Nephron (organoid): ENCODE results near the gene SPHKAP.
A peak's percentile ranks its signal among the peaks of the same experiment; 100 is the strongest.

Experiments used
- H3K27ac Mint-ChIP-seq, 3 experiments: 2 replicates each; pipeline ENCODE4 v1.8.0; 2020; ENCODE audit warnings: mixed read lengths in 3 of 3, mild to moderate bottlenecking in 2 of 3, moderate library complexity in 1 of 3
- H3K27me3 Mint-ChIP-seq: 2 replicates; pipeline ENCODE4 v1.8.0; 2021; ENCODE audit warnings: low read depth, mild to moderate bottlenecking, moderate library complexity, mixed read lengths
- H3K36me3 Mint-ChIP-seq: 2 replicates; pipeline ENCODE4 v1.8.0; 2020; ENCODE audit warnings: low read depth, mixed read lengths
- H3K4me1 Mint-ChIP-seq: 2 replicates; pipeline ENCODE4 v1.8.0; 2020; ENCODE audit warnings: mixed read lengths
- H3K4me3 Mint-ChIP-seq, 3 experiments: 2 replicates each; pipeline ENCODE4 v1.8.0; 2020; ENCODE audit warnings: mild to moderate bottlenecking in 3 of 3, mixed read lengths in 3 of 3, moderate library complexity in 2 of 3
- H3K9me3 Mint-ChIP-seq: 2 replicates; pipeline ENCODE4 v1.8.0; 2020; ENCODE audit warnings: mixed read lengths
- TF ChIP-seq, protein P1 (sequence below), 3 experiments: fragments of 200-600 bp; sonication (generic); IDR thresholded peaks; one replicate each; pipeline ENCODE4 v1.5.0; 2021; ENCODE audit warnings: antibody characterized with exemption in 3 of 3; ENCODE audit not compliant: unreplicated experiment in 3 of 3

The SPHKAP gene

DNA sequence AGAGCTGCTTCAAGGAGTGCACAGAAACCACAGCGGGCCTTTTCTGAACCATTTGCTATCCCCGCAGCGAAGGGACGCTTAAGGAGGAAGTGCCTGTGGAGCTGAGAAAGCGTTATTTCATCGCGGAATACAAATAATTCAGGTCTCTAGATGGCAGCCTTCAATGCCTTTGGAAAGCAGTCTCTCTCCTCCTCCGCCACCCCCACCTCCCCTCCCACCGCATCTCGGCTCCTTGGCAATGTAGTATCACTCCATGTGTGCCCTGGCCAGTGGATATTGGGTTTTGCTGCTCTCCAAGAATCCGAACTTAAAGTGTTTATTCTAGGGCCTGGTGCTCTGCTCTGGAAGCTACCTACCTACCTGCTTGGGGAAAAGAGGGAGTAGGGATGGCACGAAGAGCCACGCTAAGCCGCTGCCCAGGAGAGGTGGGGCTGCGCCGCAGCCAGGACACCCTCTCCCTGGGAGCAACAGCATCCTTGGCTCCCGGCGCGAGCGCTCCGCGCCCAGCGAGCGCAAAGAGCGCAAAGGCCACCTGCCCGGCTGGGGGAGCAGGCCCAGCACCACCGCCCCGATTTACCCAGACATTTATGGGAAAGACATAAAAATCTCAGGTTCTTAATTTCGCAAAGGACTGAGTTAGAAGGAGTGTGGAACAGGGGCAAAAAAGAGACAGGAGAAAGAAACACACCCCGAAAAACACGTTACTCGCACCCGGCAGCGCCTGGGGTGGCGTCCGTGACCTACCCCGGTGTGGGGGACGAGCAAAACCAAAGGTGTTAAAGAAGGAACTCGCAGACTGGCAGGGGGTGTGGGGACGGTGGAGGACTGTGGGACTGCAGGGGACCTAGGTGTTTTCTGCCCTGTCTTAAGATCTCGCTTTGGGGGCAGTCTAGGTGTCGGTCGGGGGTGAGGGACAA, 1.0 kb downstream of the SPHKAP start:
- TF ChIP-seq, protein P1, sequence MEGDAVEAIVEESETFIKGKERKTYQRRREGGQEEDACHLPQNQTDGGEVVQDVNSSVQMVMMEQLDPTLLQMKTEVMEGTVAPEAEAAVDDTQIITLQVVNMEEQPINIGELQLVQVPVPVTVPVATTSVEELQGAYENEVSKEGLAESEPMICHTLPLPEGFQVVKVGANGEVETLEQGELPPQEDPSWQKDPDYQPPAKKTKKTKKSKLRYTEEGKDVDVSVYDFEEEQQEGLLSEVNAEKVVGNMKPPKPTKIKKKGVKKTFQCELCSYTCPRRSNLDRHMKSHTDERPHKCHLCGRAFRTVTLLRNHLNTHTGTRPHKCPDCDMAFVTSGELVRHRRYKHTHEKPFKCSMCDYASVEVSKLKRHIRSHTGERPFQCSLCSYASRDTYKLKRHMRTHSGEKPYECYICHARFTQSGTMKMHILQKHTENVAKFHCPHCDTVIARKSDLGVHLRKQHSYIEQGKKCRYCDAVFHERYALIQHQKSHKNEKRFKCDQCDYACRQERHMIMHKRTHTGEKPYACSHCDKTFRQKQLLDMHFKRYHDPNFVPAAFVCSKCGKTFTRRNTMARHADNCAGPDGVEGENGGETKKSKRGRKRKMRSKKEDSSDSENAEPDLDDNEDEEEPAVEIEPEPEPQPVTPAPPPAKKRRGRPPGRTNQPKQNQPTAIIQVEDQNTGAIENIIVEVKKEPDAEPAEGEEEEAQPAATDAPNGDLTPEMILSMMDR (IDR thresholded peaks at IDR 0.05; ENCODE audit: unreplicated experiment in 3 of 3): no peak
- Mint-ChIP-seq H3K36me3 (no peaks in the 10 kb centered on the region), H3K4me3 (peak overlapping the region; percentile 85 to 88 (median 86)), H3K9me3 (peaks cover 7% of the 10 kb centered on the region), H3K27ac (no peak overlapping the region), H3K27me3 (peaks cover 54% of the 10 kb centered on the region), H3K4me1 (peaks cover 5% of the 10 kb centered on the region)

DNA sequence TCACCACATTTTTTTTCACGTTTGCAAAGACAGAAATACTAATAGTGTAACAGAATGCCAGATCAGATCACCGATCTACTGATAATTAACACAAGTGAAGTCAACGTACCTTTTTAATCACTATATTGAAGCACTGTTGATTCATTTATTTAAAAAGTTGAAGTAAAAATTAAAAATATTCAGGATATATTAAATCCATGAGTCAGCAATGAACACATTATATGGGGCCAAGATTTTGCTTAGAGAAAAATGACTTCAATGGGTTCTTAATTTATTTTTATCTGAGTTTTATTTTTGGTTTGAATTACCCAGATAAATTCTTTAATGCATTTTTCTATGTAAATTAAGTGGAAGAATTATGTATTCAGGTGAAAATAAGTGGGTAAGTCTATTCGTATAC, 14.2 kb downstream of the SPHKAP start:
- H3K27me3 Mint-ChIP-seq: no peaks in the 10 kb centered on the region
- no peaks in the 10 kb centered on the region for H3K9me3 Mint-ChIP-seq
- no peaks in the 10 kb centered on the region for H3K4me1 Mint-ChIP-seq
- TF ChIP-seq, protein P1 (IDR thresholded peaks at IDR 0.05; ENCODE audit: unreplicated experiment in 3 of 3): no peak
- H3K27ac Mint-ChIP-seq: no peak overlapping the region
- no peaks in the 10 kb centered on the region for H3K36me3 Mint-ChIP-seq
- H3K4me3 Mint-ChIP-seq: no peak overlapping the region

DNA sequence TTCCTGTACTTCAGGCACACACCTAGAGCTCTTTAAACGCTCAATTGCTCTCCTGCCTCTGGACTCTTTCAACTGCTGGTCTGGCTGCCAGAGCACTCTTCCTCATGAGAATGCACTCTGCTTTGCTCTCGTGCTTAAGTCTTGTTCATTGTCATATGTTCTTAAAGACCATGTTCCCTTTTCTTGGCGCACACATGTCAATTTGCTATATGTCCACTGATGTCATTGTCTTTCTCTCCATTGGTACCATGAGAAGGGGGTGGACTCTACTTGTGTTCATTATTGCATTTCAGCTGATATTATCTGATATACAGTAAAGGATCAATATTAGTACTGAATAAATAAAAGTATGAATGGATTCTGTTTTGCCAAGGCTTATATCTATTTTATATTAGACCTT, 16.8 kb downstream of the SPHKAP start:
- H3K36me3 Mint-ChIP-seq: no peaks in the 10 kb centered on the region
- peaks cover 2% of the 10 kb centered on the region for H3K9me3 Mint-ChIP-seq
- no peaks in the 10 kb centered on the region for H3K4me1 Mint-ChIP-seq

DNA sequence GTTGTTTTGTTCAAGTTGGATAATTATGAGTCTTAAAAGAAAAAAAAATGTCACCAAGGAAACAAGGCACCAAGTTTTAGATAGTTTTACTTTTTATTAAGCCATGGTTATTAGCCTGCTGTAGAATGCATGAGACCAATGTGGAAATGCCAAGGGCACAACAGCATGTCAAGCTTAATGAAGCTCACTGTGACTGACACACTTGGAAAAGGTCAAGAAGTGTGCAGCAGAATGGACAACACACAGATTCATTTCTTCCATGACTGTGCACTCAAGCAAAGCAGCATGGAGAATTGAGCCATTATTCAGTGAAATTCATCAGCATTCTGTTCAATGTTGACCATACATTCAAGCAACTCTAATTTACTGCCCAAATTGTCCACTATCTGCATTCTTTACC, 23.6 kb downstream of the SPHKAP start:
- Mint-ChIP-seq H3K4me1 (no peaks in the 10 kb centered on the region), H3K27ac (no peak overlapping the region), H3K27me3 (no peaks in the 10 kb centered on the region), H3K36me3 (no peaks in the 10 kb centered on the region), H3K4me3 (no peak overlapping the region), H3K9me3 (peaks cover 9% of the 10 kb centered on the region)
- TF ChIP-seq, protein P1 (IDR thresholded peaks at IDR 0.05; ENCODE audit: unreplicated experiment in 3 of 3): no peak

More for the DNA sequence above, 16.8 kb downstream of the SPHKAP start:
- TF ChIP-seq, protein P1 (IDR thresholded peaks at IDR 0.05; ENCODE audit: unreplicated experiment in 3 of 3): no peak
- Mint-ChIP-seq H3K27ac (no peak overlapping the region), H3K27me3 (no peaks in the 10 kb centered on the region), H3K4me3 (no peak overlapping the region)

DNA sequence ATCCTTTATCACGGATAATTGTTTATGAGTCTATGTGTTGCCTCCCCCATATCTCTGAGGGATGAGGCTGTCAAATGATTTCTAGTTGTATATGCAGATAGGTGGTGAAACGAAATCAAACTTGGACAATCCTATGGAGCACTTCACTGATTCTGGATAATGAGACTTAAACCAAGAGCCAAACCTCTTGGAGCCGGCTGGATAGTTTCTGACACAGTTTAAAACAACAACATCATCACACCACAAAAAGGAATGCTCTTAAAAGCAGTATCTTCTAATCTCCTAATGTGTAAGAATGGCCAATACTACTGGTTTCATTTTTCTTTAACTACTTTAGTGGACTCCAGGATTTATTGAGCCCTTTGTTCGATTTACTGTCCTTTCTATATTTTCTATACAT, 36.5 kb downstream of the SPHKAP start:
- Mint-ChIP-seq H3K27ac (no peak overlapping the region), H3K4me3 (no peak overlapping the region), H3K36me3 (no peaks in the 10 kb centered on the region), H3K9me3 (no peaks in the 10 kb centered on the region), H3K27me3 (no peaks in the 10 kb centered on the region), H3K4me1 (no peaks in the 10 kb centered on the region)
- TF ChIP-seq, protein P1 (IDR thresholded peaks at IDR 0.05; ENCODE audit: unreplicated experiment in 3 of 3): no peak
